Brain microvascular endothelial cell (primary cell): Measurements from ENCODE around the gene SMIM35.
"Not testable (repeated sequence)": the region's sequence is repeated elsewhere in the genome, so short reads cannot be mapped to it uniquely, and the experiment has no call there.

ENCODE experiments used
- DNase-seq: peaks from one replicate; pipeline ENCODE4 v3.0.0-alpha.2; 2020
- H3K27ac ChIP-seq: fragments of 250-450 bp; sonication (Bioruptor Pico); 2 replicates; pipeline ENCODE4 v1.5.1; 2020; ENCODE audit warnings: mild to moderate bottlenecking, moderate library complexity
- H3K27me3 ChIP-seq: fragments of 250-450 bp; sonication (Bioruptor Pico); replicated peaks from 2 replicates; pipeline ENCODE4 v1.5.1; 2020; ENCODE audit warnings: mild to moderate bottlenecking
- H3K36me3 ChIP-seq: fragments of 250-450 bp; sonication (Bioruptor Pico); replicated peaks from 2 replicates; pipeline ENCODE4 v1.5.1; 2020; ENCODE audit warnings: mild to moderate bottlenecking
- H3K4me3 ChIP-seq: 2 replicates; pipeline ENCODE4 v1.5.1; 2011; ENCODE audit warnings: low read depth, mild to moderate bottlenecking, control low read depth, low read length, moderate library complexity
- CTCF ChIP-seq: IDR thresholded peaks from 2 replicates; pipeline ENCODE4 v1.5.1; 2011; ENCODE audit warnings: low read depth, mild to moderate bottlenecking, moderate library complexity, low read length, control low read depth, inconsistent platforms; ENCODE audit errors: missing control alignments
- in situ Hi-C: cut with HindIII; loops from 2 replicates; pipeline ENCODE4 v1.10.0; 2017; ENCODE audit warnings: low sequenced_read_pairs, low pct_ligation_motif_present

Gene SMIM35

GRCh38 chr11:118012083-118012669 is 74.6 kb downstream of the SMIM35 start:
- no peak overlapping the region for H3K27ac ChIP-seq
- in situ Hi-C loops = no loop called here
- no peak for TF ChIP-seq CTCF
- no peak overlapping the region for H3K4me3 ChIP-seq
- no peaks in the 10 kb centered on the region for H3K36me3 ChIP-seq
- H3K27me3 ChIP-seq = no peaks in the 10 kb centered on the region
- DNase-seq = no peak

GRCh38 chr11:118010738-118011461 is 75.9 kb downstream of the SMIM35 start:
- Histone ChIP-seq H3K27me3 (no peaks in the 10 kb centered on the region), H3K36me3 (no peaks in the 10 kb centered on the region), H3K4me3 (no peak overlapping the region), H3K27ac (no peak overlapping the region)
- TF ChIP-seq CTCF = no peak
- in situ Hi-C loops = no loop called here
- no peak for DNase-seq

GRCh38 chr11:118009864-118010737 is 76.7 kb downstream of the SMIM35 start:
- H3K27me3 ChIP-seq = no peaks in the 10 kb centered on the region
- no peaks in the 10 kb centered on the region for H3K36me3 ChIP-seq
- DNase-seq = no peak
- no peak overlapping the region for H3K4me3 ChIP-seq
- in situ Hi-C loops = no loop called here
- TF ChIP-seq CTCF = no peak
- H3K27ac ChIP-seq = no peak overlapping the region

GRCh38 chr11:118008271-118008911 is 78.4 kb downstream of the SMIM35 start:
- Histone ChIP-seq H3K4me3 (no peak overlapping the region), H3K27me3 (no peaks in the 10 kb centered on the region), H3K36me3 (no peaks in the 10 kb centered on the region), H3K27ac (no peak overlapping the region)
- no peak for TF ChIP-seq CTCF
- DNase-seq = no peak
- in situ Hi-C loops = no loop called here

- DNase-seq, in situ Hi-C loops, H3K27ac ChIP-seq, H3K36me3 ChIP-seq, H3K4me3 ChIP-seq, H3K27me3 ChIP-seq: not testable (repeated sequence)
Observed at GRCh38 chr11:118007563-118008270, 79.0 kb downstream of the SMIM35 start.
